Measurements from ENCODE around the gene WDR36. TPM values are rescaled to one million over a fixed set of nuclear protein-coding genes. Genes with fewer than 3 reads are reported as not detected.

The WDR36 gene
- total and polyA plus RNA-seq, 9 of the 15 experiments (the other 6 are each of a cell fraction or from before 2014, with no cell fraction given) = 25.7 to 68.0 (median 41.5) TPM

GRCh38 chr5:111132731-111133435 is 40.7 kb downstream of the WDR36 start:
- no peaks in the 10 kb centered on the region for H3K9me1 ChIP-seq (ENCODE audit: control insufficient read depth, insufficient read depth, low read length)
- CTCF ChIA-PET (ENCODE audit: low intra/inter-chr PET ratio) = no interaction called here
- H4K20me1 ChIP-seq (replicated peaks; ENCODE audit: control insufficient read depth, insufficient read depth, low read length) = no peaks in the 10 kb centered on the region
- FAIRE-seq (no peak), DNase-seq (ENCODE audit: extremely low read depth in 1 of 4, low spot score in 3 of 4) (no peak), ATAC-seq (peak; percentile 50; the same call in 2 of the 3 replicates)
- no peaks in the 10 kb centered on the region for H3K9me3 ChIP-seq (replicated peaks; ENCODE audit: control insufficient read depth, insufficient read depth, low read depth, low read length)
- H3K4me3 ChIP-seq = no peak overlapping the region
- H3K4me2 ChIP-seq (ENCODE audit: insufficient read depth, low read length) = no peak overlapping the region
- no peaks in the 10 kb centered on the region for H3K27me3 ChIP-seq (ENCODE audit: control insufficient read depth in 2 of 2, insufficient read depth in 2 of 2, low read length in 2 of 2)
- H3K9ac ChIP-seq (ENCODE audit: insufficient read depth in 1 of 2, low read depth in 2 of 2, low read length in 2 of 2) = no peak overlapping the region
- H3K79me2 ChIP-seq (ENCODE audit: control insufficient read depth, insufficient read depth, low read length) = no peaks in the 10 kb centered on the region
- in situ Hi-C loops (cut with MboI) (no loop called here), intact Hi-C loops (cut with micrococcal nuclease) (no loop called here)
- no TSS peak for BruUV-seq (replicated peaks)
- no peaks in the 10 kb centered on the region for H3K4me1 ChIP-seq (replicated peaks in 1 of 2; ENCODE audit: control insufficient read depth in 2 of 2, insufficient read depth in 2 of 2, low read length in 2 of 2)
- H3K27ac ChIP-seq (ENCODE audit: extremely low read depth, low read depth, low read length) = no peak overlapping the region
- POLR2A ChIA-PET = interaction anchor here (0.6 kb wide), 1 partner anchor 49 kb away, joined by 3 read pairs; no protein-coding TSS in a partner anchor
- no peak for TF ChIP-seq ZNF212 (CRISPR knock-in tag; IDR thresholded peaks at IDR 0.05)
- peak; percentile 94 for TF ChIP-seq SPI1 (IDR thresholded peaks at IDR 0.05; ENCODE audit: borderline replicate concordance, low read depth, low read length)
- no peaks in the 10 kb centered on the region; the same call in 2 of the 3 replicates for H3K36me3 ChIP-seq (ENCODE audit: control insufficient read depth, insufficient read depth, low read length)
- H2AFZ ChIP-seq (ENCODE audit: low read depth, low read length) = no peak overlapping the region
- WGBS (ENCODE audit: insufficient coverage, low coverage, missing lambda C conversion rate) = 10% methylated on average over 1 of the region's 1 CpG

- H2AFZ ChIP-seq (ENCODE audit: low read depth, low read length) = no peak overlapping the region
- ChIA-PET CTCF (ENCODE audit: low intra/inter-chr PET ratio) (no interaction called here), POLR2A (interaction anchor here (0.6 kb wide), 1 partner anchor 50 kb away, joined by 3 read pairs; no protein-coding TSS in a partner anchor)
- H3K36me3 ChIP-seq (ENCODE audit: control insufficient read depth, insufficient read depth, low read length) = no peaks in the 10 kb centered on the region; the same call in 2 of the 3 replicates
- in situ Hi-C loops (cut with MboI) = no loop called here
- intact Hi-C loops (cut with micrococcal nuclease) = no loop called here
- no peaks in the 10 kb centered on the region for H4K20me1 ChIP-seq (replicated peaks; ENCODE audit: control insufficient read depth, insufficient read depth, low read length)
- H3K27me3 ChIP-seq (ENCODE audit: control insufficient read depth in 2 of 2, insufficient read depth in 2 of 2, low read length in 2 of 2) = no peaks in the 10 kb centered on the region
- H3K79me2 ChIP-seq (ENCODE audit: control insufficient read depth, insufficient read depth, low read length) = no peaks in the 10 kb centered on the region
- H3K9me3 ChIP-seq (replicated peaks; ENCODE audit: control insufficient read depth, insufficient read depth, low read depth, low read length) = no peaks in the 10 kb centered on the region
- TF ChIP-seq ESRRB (CRISPR knock-in tag; IDR thresholded peaks at IDR 0.05; ENCODE audit: borderline replicate concordance) (no peak), NUFIP1 (IDR thresholded peaks at IDR 0.05; ENCODE audit: partially characterized antibody) (no peak), ZNF311 (CRISPR knock-in tag; IDR thresholded peaks at IDR 0.05) (no peak), IRF9 (tag; IDR thresholded peaks at IDR 0.05) (no peak), SAP30 (IDR thresholded peaks at IDR 0.05; ENCODE audit: borderline replicate concordance, insufficient read depth, low read depth, low read length, poor library complexity, severe bottlenecking) (no peak), SMAD1 (IDR thresholded peaks at IDR 0.05; ENCODE audit: low read depth, low read length, partially characterized antibody) (no peak), ZNF347 (CRISPR knock-in tag; IDR thresholded peaks at IDR 0.05; ENCODE audit: low read depth) (no peak), FOXP1 (CRISPR knock-in tag; IDR thresholded peaks at IDR 0.05) (no peak), GABPB2 (CRISPR knock-in tag; conservative IDR thresholded peaks at IDR 0.05) (no peak), MCM2 (IDR thresholded peaks at IDR 0.05; ENCODE audit: low read depth) (no peak)
- no peak overlapping the region for H3K4me2 ChIP-seq (ENCODE audit: insufficient read depth, low read length)
- BruUV-seq (replicated peaks) = no TSS peak
- no peak overlapping the region for H3K9ac ChIP-seq (ENCODE audit: insufficient read depth in 1 of 2, low read depth in 2 of 2, low read length in 2 of 2)
- no peak for FAIRE-seq
- no peak for DNase-seq (ENCODE audit: extremely low read depth in 1 of 4, low spot score in 3 of 4)
- H3K4me3 ChIP-seq = no peak overlapping the region
- 0% methylated on average over 1 of the region's 1 CpG for WGBS (ENCODE audit: insufficient coverage, low coverage, missing lambda C conversion rate)
- no peak overlapping the region for H3K27ac ChIP-seq (ENCODE audit: extremely low read depth, low read depth, low read length)
- peak; percentile 30; the same call in 2 of the 3 replicates for ATAC-seq
- H3K9me1 ChIP-seq (ENCODE audit: control insufficient read depth, insufficient read depth, low read length) = no peaks in the 10 kb centered on the region
- H3K4me1 ChIP-seq (replicated peaks in 1 of 2; ENCODE audit: control insufficient read depth in 2 of 2, insufficient read depth in 2 of 2, low read length in 2 of 2) = no peaks in the 10 kb centered on the region
These were observed 41.2 kb downstream of the WDR36 start for GRCh38 chr5:111133436-111133751.
